AG04449 (cell line): ENCODE data around the gene TMC4.

Experiments
- CTCF ChIA-PET: fragments of 350-600 bp; formaldehyde crosslinking; extraction: SDS; loops from one replicate; lab custom pipeline; 2021; ENCODE audit warnings: antibody characterized with exemption; lab: Yijun Ruan, JAX
- POLR2A ChIA-PET: fragments of 400-600, 350-600 bp; formaldehyde crosslinking; extraction: SDS; loops from one replicate; lab custom pipeline; 2020; ENCODE audit warnings: antibody characterized with exemption, inconsistent platforms; lab: Yijun Ruan, JAX
- DNase-seq: peaks from one replicate; pipeline ENCODE4 v3.0.0-alpha.2; 2010; ENCODE audit warnings: low read depth, low spot score
- H3K4me3 ChIP-seq: 2 replicates; pipeline ENCODE4 v1.5.1; 2011; ENCODE audit warnings: low read depth, mild to moderate bottlenecking, control low read depth, low read length
- TF ChIP-seq, protein P1 (sequence below): IDR thresholded peaks from one replicate; pipeline ENCODE4 v1.5.1; 2011; ENCODE audit warnings: mild to moderate bottlenecking, moderate library complexity, low read length, control low read depth, inconsistent platforms; ENCODE audit not compliant: insufficient read depth; ENCODE audit errors: missing control alignments

TMC4 gene

GRCh38 chr19:54206831-54207177, 33.8 kb upstream of the TMC4 start:
- H3K4me3 ChIP-seq, result no peak overlapping the region
- ChIA-PET CTCF (no interaction called here), POLR2A (no interaction called here)

DNA sequence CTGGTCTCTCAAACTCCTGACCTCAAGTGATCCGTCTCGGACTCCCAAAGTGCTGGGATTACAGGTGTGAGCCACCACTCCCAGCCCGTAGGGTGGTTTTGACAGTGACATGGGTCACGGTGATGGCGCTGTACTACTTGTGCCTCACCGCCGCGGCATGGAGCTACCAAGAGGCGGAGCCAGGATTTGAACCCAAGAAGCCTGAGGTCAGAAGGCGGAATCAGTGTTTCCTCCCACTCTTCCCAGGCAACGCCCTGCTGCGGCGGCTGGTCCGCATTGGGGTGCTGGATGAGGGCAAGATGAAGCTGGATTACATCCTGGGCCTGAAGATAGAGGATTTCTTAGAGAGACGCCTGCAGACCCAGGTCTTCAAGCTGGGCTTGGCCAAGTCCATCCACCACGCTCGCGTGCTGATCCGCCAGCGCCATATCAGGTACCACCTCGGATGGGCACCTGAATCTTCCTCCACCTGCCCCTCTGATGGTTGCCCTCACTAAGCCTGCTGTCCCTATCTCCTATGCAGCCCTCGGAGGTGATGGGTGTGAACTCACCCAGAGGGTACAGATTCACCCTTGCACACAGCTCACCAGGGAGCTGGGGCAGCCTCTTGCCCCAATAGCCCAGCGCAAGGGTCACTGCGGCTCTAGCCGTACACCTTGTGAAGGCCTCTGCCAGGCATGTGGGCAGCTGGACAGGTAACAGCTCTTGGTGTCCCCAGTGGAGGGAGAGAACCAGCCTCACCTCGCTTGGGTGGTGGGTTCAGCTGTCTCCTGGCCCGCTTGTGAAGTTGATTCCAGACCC, 33.3 kb upstream of the TMC4 start:
- no peak overlapping the region for H3K4me3 ChIP-seq
- ChIA-PET CTCF (no interaction called here), POLR2A (interaction anchor here (0.6 to 1.6 kb wide), 2 partner anchors 15 to 55 kb away, joined by 3 read pairs; partner anchors contain the start of gene TSEN34)
- TF ChIP-seq, protein P1, sequence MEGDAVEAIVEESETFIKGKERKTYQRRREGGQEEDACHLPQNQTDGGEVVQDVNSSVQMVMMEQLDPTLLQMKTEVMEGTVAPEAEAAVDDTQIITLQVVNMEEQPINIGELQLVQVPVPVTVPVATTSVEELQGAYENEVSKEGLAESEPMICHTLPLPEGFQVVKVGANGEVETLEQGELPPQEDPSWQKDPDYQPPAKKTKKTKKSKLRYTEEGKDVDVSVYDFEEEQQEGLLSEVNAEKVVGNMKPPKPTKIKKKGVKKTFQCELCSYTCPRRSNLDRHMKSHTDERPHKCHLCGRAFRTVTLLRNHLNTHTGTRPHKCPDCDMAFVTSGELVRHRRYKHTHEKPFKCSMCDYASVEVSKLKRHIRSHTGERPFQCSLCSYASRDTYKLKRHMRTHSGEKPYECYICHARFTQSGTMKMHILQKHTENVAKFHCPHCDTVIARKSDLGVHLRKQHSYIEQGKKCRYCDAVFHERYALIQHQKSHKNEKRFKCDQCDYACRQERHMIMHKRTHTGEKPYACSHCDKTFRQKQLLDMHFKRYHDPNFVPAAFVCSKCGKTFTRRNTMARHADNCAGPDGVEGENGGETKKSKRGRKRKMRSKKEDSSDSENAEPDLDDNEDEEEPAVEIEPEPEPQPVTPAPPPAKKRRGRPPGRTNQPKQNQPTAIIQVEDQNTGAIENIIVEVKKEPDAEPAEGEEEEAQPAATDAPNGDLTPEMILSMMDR, result no peak
- no peak for DNase-seq

More at GRCh38 chr19:54206831-54207177, 33.8 kb upstream of the TMC4 start:
- TF ChIP-seq, protein P1, result no peak
- no peak for DNase-seq

DNA sequence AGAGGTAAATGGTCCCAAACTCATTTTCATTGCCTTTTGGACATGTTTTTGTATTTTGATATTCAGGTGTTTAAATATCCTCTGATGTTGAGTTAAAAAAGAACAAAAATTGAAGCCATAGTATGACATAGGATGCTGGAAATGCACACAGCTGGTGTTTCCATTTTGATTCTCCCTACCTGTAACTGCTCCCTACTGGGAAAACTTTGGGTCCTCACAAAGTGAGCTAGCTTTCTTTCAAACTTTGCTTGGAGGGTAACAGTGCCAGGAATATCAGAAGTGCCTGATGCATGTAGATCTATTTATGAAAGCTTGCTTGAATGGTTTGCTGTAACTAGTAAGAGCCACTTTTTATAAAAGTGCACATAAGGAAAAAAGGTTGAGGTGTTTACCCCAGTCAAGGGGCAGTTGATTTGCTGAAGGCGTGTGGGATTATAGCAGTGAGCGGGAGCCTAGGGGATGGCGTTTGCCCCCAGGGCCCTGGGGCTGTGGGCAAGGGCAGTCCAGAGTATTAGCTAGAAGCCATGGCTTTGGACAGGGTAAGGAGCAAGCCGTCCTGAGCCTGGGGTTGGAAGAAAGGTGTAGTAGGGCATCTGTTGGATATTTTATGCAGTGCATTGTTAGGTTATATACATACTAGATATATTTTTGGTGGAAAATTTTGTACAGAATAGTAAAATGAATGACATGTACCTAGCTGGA, 32.0 kb upstream of the TMC4 start:
- CTCF ChIA-PET, result interaction anchor here (0.8 to 1.4 kb wide), 3 partner anchors 15 to 45 kb away, joined by 3 to 4 read pairs (median 4); partner anchors contain the start of gene MBOAT7
- DNase-seq, result no peak
- H3K4me3 ChIP-seq, result no peak overlapping the region
- TF ChIP-seq, protein P1, result no peak
- POLR2A ChIA-PET, result interaction anchor here (1.6 kb wide), 1 partner anchor 13 kb away, joined by 3 read pairs; the partner anchor contains the start of gene TSEN34

GRCh38 chr19:54203151-54203611, 30.2 kb upstream of the TMC4 start:
- no peak for DNase-seq
- ChIA-PET POLR2A (interaction anchor here (5.5 kb wide), 1 partner anchor 13 kb away, joined by 108 read pairs; the partner anchor contains the start of genes MBOAT7 and TSEN34), CTCF (no interaction called here)
- TF ChIP-seq, protein P1, result no peak
- no peak overlapping the region; the same call in 1 of the 2 replicates for H3K4me3 ChIP-seq

DNA sequence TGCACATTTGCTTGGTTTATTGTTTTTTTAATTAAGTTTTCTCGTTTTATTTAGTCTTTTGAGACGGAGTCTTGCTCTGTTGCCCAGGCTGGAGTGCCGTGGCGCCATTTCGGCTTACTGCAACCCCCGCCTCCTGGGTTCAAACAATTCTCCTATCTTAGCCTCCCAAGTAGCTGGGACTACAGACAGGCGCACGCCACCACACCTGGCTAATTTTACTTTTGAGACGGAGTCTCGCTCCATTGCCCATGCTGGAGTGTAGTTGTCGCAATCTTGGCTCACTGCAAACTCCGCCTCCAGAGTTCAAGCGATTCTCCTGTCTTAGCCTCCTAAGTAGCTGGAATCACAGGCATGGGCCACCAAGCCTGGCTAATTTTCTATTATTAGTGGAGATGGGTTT, 29.0 kb upstream of the TMC4 start:
- ChIA-PET POLR2A (interaction anchor here (2.3 to 5.5 kb wide), 2 partner anchors 9 to 11 kb away, joined by 23 to 108 read pairs; partner anchors contain the start of genes MBOAT7 and TSEN34), CTCF (interaction anchor here (0.6 to 1.0 kb wide), 3 partner anchors 8 to 64 kb away, joined by 3 read pairs; no protein-coding TSS in a partner anchor)
- TF ChIP-seq, protein P1, result no peak
- H3K4me3 ChIP-seq, result peak overlapping the region; percentile 91
- DNase-seq, result no peak
